Measurements from ENCODE around the gene RHEX. TPM values are rescaled to one million over a fixed set of nuclear protein-coding genes. Genes with fewer than 3 reads are reported as not detected.

Gene RHEX
- total RNA-seq, 1 donor from 2014 or later = 0.44 TPM

DNA sequence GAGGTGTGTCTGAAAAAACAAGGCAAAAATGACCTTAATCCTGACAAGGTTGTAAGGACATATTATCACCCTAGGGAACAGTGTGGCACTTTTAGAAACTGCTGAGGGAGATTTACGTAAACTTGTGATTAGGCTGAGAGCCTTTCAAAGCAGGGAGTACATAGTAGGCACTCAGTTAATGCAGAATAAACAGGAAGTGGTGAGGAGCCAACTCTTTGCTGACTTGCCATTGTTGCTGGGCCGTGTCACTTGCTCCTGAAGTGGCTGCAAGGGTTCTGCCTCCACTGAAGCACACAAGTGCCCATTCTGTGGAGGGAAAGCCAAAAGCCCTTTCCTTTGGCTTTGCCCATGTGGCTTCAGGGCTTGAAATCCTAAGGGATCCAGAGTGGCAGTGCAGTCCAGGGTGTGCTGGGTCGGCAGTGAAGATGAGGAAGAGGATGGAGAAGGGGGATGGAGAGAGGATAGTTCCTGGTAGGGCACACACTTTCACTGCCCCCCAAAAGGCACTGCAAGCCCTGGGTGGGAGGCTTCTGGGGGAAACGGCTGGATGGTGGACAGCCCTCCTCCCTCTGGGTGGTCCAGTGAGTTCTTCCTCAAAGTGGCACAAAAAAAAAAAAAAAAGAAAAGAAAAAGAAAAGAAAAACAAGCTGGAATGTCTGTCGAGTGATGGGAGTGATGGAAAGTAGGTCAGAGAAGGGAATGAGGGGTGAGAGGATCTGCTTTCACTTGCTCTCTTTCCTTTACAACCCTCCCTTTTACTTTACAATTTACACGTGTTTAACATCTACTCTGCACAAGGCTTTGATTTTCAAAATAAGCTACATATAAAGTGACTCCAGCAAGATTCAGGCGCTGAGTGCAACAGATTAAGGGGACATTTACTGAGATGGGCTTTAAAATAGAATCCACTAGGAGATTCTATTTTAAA lies 13.7 kb upstream of the RHEX start:
- Histone ChIP-seq H3K4me3 (no peak overlapping the region), H3K27me3 (ENCODE audit: low read depth) (peaks cover 66% of the 10 kb centered on the region), H3K4me1 (no peaks in the 10 kb centered on the region), H3K36me3 (no peaks in the 10 kb centered on the region), H3K9me3 (replicated peaks) (no peaks in the 10 kb centered on the region), H3K27ac (replicated peaks) (no peak overlapping the region)
- DNase-seq = no peak
- intact Hi-C loops (cut with micrococcal nuclease) = loop anchor here (10.0 kb wide), 1 partner anchor 65 kb away; no protein-coding TSS in a partner anchor
- no peak for TF ChIP-seq CTCF (IDR thresholded peaks at IDR 0.05; ENCODE audit: borderline replicate concordance)

DNA sequence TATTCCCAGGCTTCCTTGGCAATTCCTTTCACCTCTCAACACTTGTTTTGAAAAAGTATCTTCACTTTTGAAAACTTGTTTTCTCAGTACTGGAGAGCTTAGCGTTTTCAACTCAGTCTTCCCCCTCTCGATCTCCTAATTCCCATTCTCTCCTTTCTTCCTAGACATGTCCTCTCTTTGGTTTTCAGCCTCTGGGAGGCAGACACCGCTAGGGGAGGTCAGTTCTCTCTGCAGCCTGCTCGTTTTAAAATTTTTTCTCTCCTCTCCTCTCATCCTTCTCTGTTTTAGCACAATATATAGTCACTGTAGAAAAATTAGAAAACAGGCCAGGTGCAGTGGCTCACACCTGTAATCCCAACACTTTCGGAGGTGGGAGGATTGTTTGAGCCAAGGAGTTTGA lies 12.6 kb upstream of the RHEX start:
- Histone ChIP-seq H3K27me3 (ENCODE audit: low read depth) (peaks cover 57% of the 10 kb centered on the region), H3K27ac (replicated peaks) (no peak overlapping the region), H3K9me3 (replicated peaks) (no peaks in the 10 kb centered on the region), H3K36me3 (no peaks in the 10 kb centered on the region), H3K4me1 (no peaks in the 10 kb centered on the region), H3K4me3 (no peak overlapping the region)
- TF ChIP-seq CTCF (IDR thresholded peaks at IDR 0.05; ENCODE audit: borderline replicate concordance) = no peak
- no peak for DNase-seq
- intact Hi-C loops (cut with micrococcal nuclease) = no loop called here

DNA sequence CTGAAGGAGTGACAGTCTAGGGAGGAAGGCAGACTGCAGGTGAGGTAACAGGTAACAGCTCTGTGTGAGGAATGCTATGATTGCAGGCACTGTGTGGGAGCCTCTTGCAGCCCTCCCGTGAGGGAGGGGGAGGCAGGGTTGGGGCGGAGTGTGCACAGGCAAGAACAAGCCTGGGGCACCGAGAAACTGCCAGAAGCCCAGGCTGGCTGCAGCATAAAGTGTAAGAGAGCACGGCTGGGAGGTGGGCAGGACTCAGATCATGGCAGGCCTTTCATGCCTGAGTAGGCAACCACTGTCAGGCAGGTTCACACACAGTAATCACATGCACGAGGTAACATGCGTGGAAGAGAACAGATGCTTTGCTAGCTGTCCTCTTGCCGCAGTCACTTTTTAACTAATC lies 11.3 kb upstream of the RHEX start:
- intact Hi-C loops (cut with micrococcal nuclease) = no loop called here
- Histone ChIP-seq H3K36me3 (no peaks in the 10 kb centered on the region), H3K27me3 (ENCODE audit: low read depth) (peaks cover 49% of the 10 kb centered on the region), H3K4me3 (no peak overlapping the region), H3K9me3 (replicated peaks) (no peaks in the 10 kb centered on the region), H3K27ac (replicated peaks) (no peak overlapping the region), H3K4me1 (no peaks in the 10 kb centered on the region)
- TF ChIP-seq CTCF (IDR thresholded peaks at IDR 0.05; ENCODE audit: borderline replicate concordance) = no peak
- no peak for DNase-seq

GRCh38 chr1:206047271-206047670 lies 5.7 kb upstream of the RHEX start:
- peaks cover 23% of the 10 kb centered on the region for H3K27me3 ChIP-seq (ENCODE audit: low read depth)
- no peaks in the 10 kb centered on the region for H3K4me1 ChIP-seq
- no peaks in the 10 kb centered on the region for H3K9me3 ChIP-seq (replicated peaks)
- intact Hi-C loops (cut with micrococcal nuclease) = no loop called here
- H3K4me3 ChIP-seq = no peak overlapping the region
- H3K36me3 ChIP-seq = no peaks in the 10 kb centered on the region
- no peak for TF ChIP-seq CTCF (IDR thresholded peaks at IDR 0.05; ENCODE audit: borderline replicate concordance)
- DNase-seq = no peak
- H3K27ac ChIP-seq (replicated peaks) = no peak overlapping the region

DNA sequence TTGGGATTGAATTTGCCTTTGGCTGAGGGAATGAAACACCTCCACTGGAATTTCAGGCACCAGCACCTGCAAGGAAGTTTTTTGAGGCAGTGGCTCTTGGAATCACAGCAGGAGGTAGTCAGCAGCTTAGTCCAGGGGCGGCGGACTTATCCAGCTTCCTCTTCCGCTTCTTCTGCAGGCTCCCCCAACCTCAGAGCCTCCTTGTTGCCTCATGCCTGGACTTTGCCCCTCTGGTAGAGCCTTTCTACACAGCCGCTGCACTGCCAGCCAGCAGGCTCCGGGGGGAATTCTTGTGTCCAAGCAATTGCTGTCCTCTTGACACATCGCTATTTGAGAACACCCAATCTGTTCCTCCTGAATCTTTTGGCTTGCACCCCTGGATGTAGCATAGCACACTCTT lies 4.4 kb upstream of the RHEX start:
- DNase-seq = no peak
- peaks cover 10% of the 10 kb centered on the region for H3K27me3 ChIP-seq (ENCODE audit: low read depth)
- intact Hi-C loops (cut with micrococcal nuclease) = no loop called here
- TF ChIP-seq CTCF (IDR thresholded peaks at IDR 0.05; ENCODE audit: borderline replicate concordance) = no peak
- H3K4me3 ChIP-seq = no peak overlapping the region
- H3K36me3 ChIP-seq = no peaks in the 10 kb centered on the region
- H3K9me3 ChIP-seq (replicated peaks) = no peaks in the 10 kb centered on the region
- no peak overlapping the region for H3K27ac ChIP-seq (replicated peaks)
- no peaks in the 10 kb centered on the region for H3K4me1 ChIP-seq
